Measurements from ENCODE around the gene CDCA8.

Gene CDCA8

DNA sequence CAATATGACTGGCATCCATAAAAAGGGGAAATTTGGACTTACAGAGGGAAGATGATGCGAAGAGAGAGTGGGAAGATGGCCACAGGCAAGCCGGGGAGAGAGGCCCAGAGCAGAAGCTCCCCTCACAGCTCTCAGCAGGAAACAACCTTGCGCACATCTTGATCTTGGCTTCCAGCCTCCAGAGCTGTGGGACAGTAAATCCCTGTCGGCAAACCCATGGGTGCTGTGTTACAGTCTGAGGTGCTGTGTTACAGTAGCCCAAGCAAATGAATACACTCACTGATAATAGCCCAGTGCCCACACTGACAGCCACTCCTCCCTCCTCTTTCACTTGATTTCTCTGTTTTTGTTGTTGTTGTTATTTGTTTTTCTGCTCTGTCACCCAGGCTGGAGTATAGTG lies 22.4 kb downstream of the CDCA8 start:
- H3K27ac ChIP-seq (ENCODE audit: low read depth, low read length): no peak overlapping the region
- peaks cover 9% of the 10 kb centered on the region for H3F3A ChIP-seq (ENCODE audit: control insufficient read depth, insufficient read depth)
- no peaks in the 10 kb centered on the region for H3K9me2 ChIP-seq (replicated peaks; ENCODE audit: control insufficient read depth, low read length)
- TF ChIP-seq EZH2phosphoT487 (IDR thresholded peaks at IDR 0.05; ENCODE audit: borderline replicate concordance, low read length): no peak
- TF ChIP-seq, protein P1, sequence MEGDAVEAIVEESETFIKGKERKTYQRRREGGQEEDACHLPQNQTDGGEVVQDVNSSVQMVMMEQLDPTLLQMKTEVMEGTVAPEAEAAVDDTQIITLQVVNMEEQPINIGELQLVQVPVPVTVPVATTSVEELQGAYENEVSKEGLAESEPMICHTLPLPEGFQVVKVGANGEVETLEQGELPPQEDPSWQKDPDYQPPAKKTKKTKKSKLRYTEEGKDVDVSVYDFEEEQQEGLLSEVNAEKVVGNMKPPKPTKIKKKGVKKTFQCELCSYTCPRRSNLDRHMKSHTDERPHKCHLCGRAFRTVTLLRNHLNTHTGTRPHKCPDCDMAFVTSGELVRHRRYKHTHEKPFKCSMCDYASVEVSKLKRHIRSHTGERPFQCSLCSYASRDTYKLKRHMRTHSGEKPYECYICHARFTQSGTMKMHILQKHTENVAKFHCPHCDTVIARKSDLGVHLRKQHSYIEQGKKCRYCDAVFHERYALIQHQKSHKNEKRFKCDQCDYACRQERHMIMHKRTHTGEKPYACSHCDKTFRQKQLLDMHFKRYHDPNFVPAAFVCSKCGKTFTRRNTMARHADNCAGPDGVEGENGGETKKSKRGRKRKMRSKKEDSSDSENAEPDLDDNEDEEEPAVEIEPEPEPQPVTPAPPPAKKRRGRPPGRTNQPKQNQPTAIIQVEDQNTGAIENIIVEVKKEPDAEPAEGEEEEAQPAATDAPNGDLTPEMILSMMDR (IDR thresholded peaks at IDR 0.05; ENCODE audit: low read depth, low read length, poor library complexity, severe bottlenecking): no peak
- H3K9me3 ChIP-seq (ENCODE audit: control insufficient read depth, insufficient read depth, low read length): no peaks in the 10 kb centered on the region
- H3K4me2 ChIP-seq (ENCODE audit: low read length): no peak overlapping the region
- H3K27me3 ChIP-seq (ENCODE audit: control insufficient read depth, low read length): no peaks in the 10 kb centered on the region
- H3K4me1 ChIP-seq (ENCODE audit: control insufficient read depth, low read length): no peaks in the 10 kb centered on the region
- peaks cover 18% of the 10 kb centered on the region for H3K36me3 ChIP-seq (ENCODE audit: control insufficient read depth, low read length)
- no peak overlapping the region for H3K4me3 ChIP-seq (ENCODE audit: low read length)
- no peaks in the 10 kb centered on the region for H3K79me2 ChIP-seq (ENCODE audit: control insufficient read depth, low read length)
- H4K20me1 ChIP-seq (ENCODE audit: control insufficient read depth, insufficient read depth, low read depth, low read length): no peaks in the 10 kb centered on the region

DNA sequence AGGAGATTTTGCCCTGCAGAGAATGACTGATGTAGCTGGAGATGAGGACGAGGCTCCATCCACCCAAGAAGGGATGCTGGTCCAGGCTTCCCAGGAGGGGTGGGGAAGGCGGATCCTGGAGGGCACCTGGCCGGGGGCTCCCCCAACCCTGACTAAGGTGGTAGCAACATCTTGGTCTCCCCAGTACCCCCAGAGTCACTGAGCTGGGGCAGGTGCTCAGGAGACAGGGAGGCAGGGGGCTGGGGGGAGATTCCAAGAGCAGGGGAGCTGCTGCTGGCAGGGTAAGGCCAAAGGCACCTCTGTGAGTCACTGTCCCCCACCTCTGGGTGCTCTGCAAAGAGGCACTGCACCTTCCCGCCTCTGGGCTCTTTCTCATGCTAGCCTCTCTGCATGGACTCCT lies 24.0 kb downstream of the CDCA8 start:
- H3K27ac ChIP-seq (ENCODE audit: low read depth, low read length): no peak overlapping the region
- no peaks in the 10 kb centered on the region for H3K9me3 ChIP-seq (ENCODE audit: control insufficient read depth, insufficient read depth, low read length)
- TF ChIP-seq, protein P1 (IDR thresholded peaks at IDR 0.05; ENCODE audit: low read depth, low read length, poor library complexity, severe bottlenecking): no peak
- no peak for TF ChIP-seq EZH2phosphoT487 (IDR thresholded peaks at IDR 0.05; ENCODE audit: borderline replicate concordance, low read length)
- H3K36me3 ChIP-seq (ENCODE audit: control insufficient read depth, low read length): peaks cover 6% of the 10 kb centered on the region
- H3K4me1 ChIP-seq (ENCODE audit: control insufficient read depth, low read length): no peaks in the 10 kb centered on the region
- no peak overlapping the region for H3K4me3 ChIP-seq (ENCODE audit: low read length)
- no peak overlapping the region for H3K4me2 ChIP-seq (ENCODE audit: low read length)
- peaks cover 2% of the 10 kb centered on the region for H3F3A ChIP-seq (ENCODE audit: control insufficient read depth, insufficient read depth)
- no peaks in the 10 kb centered on the region for H3K79me2 ChIP-seq (ENCODE audit: control insufficient read depth, low read length)
- no peaks in the 10 kb centered on the region for H3K9me2 ChIP-seq (replicated peaks; ENCODE audit: control insufficient read depth, low read length)
- no peaks in the 10 kb centered on the region for H4K20me1 ChIP-seq (ENCODE audit: control insufficient read depth, insufficient read depth, low read depth, low read length)
- no peaks in the 10 kb centered on the region for H3K27me3 ChIP-seq (ENCODE audit: control insufficient read depth, low read length)

DNA sequence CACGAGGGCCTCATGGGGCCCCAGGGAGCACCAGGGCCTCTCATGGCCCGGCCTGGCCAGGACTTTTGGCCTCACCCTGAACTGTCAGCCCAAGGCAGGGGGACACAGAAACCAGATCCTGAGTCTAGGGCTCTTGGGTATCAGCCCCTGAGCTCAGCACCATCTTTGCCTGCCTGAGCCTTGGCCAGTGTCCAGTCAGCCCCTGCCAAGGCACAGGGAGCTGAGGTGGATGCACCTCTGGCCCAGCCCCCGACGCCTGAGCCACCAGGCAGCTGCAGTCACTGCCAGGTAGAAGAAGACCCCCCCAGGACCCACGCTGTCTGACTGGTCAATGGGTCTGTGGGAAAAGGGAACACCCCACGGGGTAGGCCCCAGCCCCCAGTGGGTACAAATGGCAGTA lies 25.3 kb downstream of the CDCA8 start:
- H3K4me2 ChIP-seq (ENCODE audit: low read length): no peak overlapping the region
- H3K27ac ChIP-seq (ENCODE audit: low read depth, low read length): no peak overlapping the region
- H3K27me3 ChIP-seq (ENCODE audit: control insufficient read depth, low read length): no peaks in the 10 kb centered on the region
- H3K4me1 ChIP-seq (ENCODE audit: control insufficient read depth, low read length): no peaks in the 10 kb centered on the region
- no peaks in the 10 kb centered on the region for H3K36me3 ChIP-seq (ENCODE audit: control insufficient read depth, low read length)
- H3F3A ChIP-seq (ENCODE audit: control insufficient read depth, insufficient read depth): no peaks in the 10 kb centered on the region
- no peaks in the 10 kb centered on the region for H3K79me2 ChIP-seq (ENCODE audit: control insufficient read depth, low read length)
- no peak overlapping the region for H3K4me3 ChIP-seq (ENCODE audit: low read length)
- TF ChIP-seq, protein P1 (IDR thresholded peaks at IDR 0.05; ENCODE audit: low read depth, low read length, poor library complexity, severe bottlenecking): no peak
- TF ChIP-seq EZH2phosphoT487 (IDR thresholded peaks at IDR 0.05; ENCODE audit: borderline replicate concordance, low read length): no peak
- no peaks in the 10 kb centered on the region for H4K20me1 ChIP-seq (ENCODE audit: control insufficient read depth, insufficient read depth, low read depth, low read length)
- no peaks in the 10 kb centered on the region for H3K9me3 ChIP-seq (ENCODE audit: control insufficient read depth, insufficient read depth, low read length)
- H3K9me2 ChIP-seq (replicated peaks; ENCODE audit: control insufficient read depth, low read length): no peaks in the 10 kb centered on the region
